Frontal cortex (tissue), 4 donors: ENCODE measurements around the gene HSD17B2. TPM values are rescaled to one million over a fixed set of nuclear protein-coding genes. Genes with fewer than 3 reads are reported as not detected.
A peak's percentile ranks its signal among the peaks of the same experiment; 100 is the strongest.
"Not testable (repeated sequence)": the region's sequence is repeated elsewhere in the genome, so short reads cannot be mapped to it uniquely, and the experiment has no call there.

Source experiments
- DNase-seq, 2 donors: peaks; one replicate each; pipeline ENCODE4 v3.0.0; 2012; ENCODE audit warnings: low spot score in 2 of 2
- FAIRE-seq: peaks from 2 replicates; lab custom pipeline; 2012; peaks lifted over from hg19 to GRCh38; lab: Jason Lieb, UNC
- total RNA-seq: library from RNA; depleted of rRNA; stranded (reverse); fragments of >200 nt; gene quantifications from one replicate; pipeline ENCODE4 v1.2.3, GENCODE V29; 2014
- donor health status: control.
- donor health status: control.
- donor health status: control.

Gene HSD17B2
- total RNA-seq, 1 donor from 2014 or later: under 0.01 TPM

GRCh38 chr16:82113741-82114140, 78.7 kb downstream of the HSD17B2 start:
- DNase-seq: no peak
- FAIRE-seq: no peak

DNA sequence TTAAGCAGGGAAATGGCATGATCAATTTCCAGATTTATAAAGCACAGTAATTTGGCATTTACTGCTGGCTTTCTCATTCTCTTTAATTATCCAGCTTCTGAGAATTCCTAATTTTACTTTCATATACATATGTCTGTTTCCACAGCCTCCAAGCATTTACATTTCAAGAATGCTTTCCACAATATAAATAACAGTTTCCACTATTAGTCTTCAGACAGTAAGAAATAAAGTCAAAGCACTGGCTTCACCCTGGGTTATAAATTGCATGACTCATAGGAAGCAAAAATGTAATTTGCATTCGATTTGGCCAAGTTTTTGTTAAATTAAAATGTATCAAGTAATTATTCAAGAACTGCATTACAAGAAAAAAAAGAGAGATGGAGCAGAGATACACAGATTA, 81.5 kb downstream of the HSD17B2 start:
- no peak for DNase-seq
- no peak for FAIRE-seq

DNA sequence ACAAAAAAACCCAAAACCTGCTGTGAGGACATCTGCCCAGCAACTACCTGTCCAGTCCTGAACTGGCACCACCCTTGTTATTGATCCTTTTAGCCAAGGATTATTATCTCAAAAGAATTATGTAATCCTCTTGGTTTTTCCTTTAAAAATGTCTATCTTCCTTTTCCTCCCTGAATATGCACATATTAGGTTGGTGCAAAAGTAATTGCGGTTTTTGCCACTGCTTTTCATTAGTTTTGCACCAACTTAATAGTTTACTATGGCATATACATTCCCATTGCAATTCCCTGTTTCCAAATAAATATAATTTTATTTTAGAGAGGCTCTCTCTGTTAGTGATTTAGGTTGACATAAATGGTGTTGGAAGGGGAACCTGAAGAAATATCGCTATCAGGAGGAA, 83.7 kb downstream of the HSD17B2 start:
- FAIRE-seq (no peak), DNase-seq (no peak)

DNA sequence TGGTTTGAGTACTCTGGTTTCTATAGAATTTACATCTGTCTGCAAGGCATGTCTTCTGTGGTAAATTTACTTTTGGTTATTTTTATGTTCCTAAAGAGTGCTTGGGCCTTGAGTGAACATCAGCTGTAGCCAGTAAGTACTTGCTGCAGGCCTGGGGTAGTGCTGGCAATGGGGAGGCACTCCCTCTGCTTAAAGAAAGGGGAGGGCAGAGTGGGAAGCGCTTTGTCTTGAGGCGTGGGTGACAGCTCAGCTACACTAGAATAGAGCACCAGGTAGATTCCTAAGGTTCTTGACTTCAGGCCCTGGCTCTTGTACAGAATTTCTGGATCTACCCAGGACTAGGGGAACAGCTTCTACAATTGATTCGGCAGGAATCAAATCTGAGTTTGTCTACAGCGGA, 84.4 kb downstream of the HSD17B2 start:
- FAIRE-seq (no peak), DNase-seq (no peak)

GRCh38 chr16:82124651-82125050, 89.6 kb downstream of the HSD17B2 start:
- DNase-seq (no peak), FAIRE-seq (no peak)

DNA sequence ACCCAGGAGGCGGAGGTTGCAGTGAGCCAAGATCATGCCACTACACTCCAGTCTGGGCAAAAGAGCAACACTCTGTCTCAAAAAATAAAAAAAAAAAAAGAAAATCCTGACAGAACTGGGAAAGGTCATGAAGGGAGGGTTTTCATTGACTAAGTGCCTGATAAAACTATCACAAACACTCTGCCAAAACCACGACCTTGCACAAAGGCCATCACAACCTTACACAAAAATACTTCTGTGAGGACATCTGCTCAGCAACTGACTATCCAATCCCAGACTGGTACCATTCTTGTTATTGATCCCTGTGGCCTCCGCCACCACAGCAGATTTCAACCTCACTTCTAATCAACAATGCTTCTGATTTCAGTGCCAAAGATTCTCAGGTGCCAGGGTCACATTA, 94.8 kb downstream of the HSD17B2 start:
- no peak for FAIRE-seq

GRCh38 chr16:82133798-82134197, 98.7 kb downstream of the HSD17B2 start:
- FAIRE-seq (no peak), DNase-seq (no peak)

More for the DNA sequence above, 94.8 kb downstream of the HSD17B2 start:
- no peak for DNase-seq

- FAIRE-seq: no peak
- no peak for DNase-seq
These were observed 99.8 kb downstream of the HSD17B2 start for GRCh38 chr16:82134846-82135245.

DNA sequence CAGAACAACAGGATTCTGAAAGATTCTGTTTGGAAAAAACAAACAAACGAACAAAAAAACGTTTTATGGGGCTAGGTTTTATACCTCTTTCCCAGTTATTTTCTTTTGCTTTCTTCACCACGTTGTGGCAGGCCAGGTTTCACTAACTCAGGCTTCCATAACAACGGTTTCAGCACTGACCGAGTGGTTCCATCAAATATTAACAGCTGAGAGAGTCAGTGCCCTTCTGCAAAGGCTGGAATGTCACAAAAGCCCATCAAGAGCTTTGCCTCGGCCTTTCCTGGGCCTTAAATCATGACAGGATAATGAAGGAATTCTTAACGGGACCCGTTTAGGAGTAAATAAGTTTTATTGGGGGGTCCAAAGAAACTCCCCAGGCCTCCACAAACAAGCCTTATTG, 100.8 kb downstream of the HSD17B2 start:
- FAIRE-seq: no peak
- DNase-seq: no peak

DNA sequence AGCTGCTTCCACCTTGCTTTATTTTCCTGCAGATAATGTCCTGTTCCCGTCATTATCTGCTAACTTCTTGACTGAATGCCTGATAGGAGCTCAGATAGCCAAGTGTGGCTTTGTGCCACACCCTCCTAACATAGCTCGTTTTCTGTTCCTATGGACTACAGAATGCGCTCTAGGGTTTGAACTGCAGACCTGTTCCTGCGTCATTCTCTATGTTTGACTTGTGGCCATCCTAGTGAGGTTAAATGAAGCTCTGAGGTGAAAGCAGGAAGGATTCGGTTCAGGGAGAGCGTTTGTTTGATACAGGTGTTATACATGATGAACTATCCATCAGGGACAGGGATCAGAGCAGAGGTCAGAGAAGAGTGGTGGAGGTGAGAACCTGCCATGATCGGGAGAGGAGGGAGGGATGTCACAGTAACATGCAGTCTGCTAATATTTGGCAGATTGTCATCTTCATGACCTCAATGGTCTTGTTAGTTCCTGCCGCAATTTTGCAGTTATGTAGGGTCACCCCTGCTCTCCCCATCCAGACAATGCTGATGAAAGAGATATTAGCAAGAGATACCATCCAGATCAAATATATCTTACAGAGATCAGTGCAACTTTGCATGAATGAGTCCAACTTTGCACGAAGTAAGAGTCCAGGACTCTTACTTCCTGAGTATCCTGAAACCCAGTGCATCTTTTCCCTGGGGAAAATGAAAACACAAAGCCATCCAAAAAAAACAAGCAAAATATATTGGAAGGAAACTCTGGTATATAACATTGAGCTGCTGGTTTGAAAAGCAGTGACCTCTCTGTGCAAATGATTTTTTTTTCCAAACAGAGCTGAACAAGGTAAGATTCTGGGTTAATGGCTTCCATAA, 102.1 kb downstream of the HSD17B2 start:
- FAIRE-seq (no peak), DNase-seq (no peak)

- DNase-seq (no peak), FAIRE-seq (no peak)
These were observed 102.7 kb downstream of the HSD17B2 start for GRCh38 chr16:82137822-82138167.

DNA sequence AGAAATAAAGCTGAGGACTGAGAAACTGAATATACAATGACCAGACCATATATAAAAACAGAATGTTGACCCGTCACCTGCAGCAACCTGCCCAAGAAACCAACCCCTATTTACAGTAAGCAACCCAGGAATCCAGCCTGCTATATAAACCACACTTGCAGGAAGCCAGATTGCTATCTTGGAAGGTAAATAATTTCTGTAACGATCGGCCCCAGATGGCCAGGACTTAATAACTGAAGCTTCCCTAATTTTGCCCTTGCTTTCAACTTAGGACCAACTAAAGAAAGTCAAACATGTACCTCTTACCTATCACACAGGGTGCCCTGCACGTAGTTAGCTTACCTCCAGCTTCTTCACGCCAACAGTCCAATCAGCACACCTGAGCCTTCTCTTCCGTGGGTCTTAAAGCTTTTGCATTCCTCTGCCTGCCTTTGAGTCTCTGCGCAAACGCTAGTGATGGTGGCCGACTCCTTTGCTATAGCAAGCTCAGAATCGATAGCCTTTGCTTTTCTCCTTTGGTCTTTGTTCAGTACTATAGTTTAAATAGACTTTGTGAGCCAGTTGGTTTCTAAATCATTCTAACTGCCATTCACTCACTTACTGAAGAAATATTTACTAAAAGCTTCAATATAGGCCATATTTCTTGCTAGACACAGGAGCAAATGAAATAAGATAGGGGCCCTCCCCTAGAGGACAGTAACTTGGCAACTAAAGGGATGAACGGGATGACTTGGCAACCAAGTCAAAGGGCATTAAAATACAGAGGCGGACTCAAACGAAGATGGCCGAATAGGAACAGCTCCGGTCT, 103.6 kb downstream of the HSD17B2 start:
- DNase-seq: no peak
- FAIRE-seq: no peak

GRCh38 chr16:82139286-82139571, 104.2 kb downstream of the HSD17B2 start:
- not testable (repeated sequence) for FAIRE-seq, DNase-seq

- no peak for DNase-seq
These were observed 111.5 kb downstream of the HSD17B2 start for GRCh38 chr16:82146556-82146955.

DNA sequence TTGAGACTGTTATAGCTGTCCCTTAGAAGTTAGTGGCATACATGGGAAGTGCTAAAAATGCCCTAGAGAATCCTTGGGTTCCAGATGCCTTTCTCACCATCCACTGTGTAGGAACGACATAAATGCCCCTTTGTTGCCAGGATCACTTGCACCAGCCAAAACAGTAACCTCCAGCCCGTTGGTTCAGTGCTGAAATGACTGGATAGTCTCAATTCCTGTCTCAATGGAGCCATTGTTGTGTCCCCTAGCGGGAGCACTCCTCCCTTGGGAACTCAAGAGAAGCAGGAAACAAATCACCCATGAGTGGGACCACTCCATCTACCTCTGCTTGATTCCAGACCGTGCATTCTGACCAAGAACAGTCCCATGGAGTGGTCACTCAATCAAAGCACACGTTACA, 111.9 kb downstream of the HSD17B2 start:
- no peak for FAIRE-seq

More at GRCh38 chr16:82146556-82146955, 111.5 kb downstream of the HSD17B2 start:
- no peak for FAIRE-seq

DNA sequence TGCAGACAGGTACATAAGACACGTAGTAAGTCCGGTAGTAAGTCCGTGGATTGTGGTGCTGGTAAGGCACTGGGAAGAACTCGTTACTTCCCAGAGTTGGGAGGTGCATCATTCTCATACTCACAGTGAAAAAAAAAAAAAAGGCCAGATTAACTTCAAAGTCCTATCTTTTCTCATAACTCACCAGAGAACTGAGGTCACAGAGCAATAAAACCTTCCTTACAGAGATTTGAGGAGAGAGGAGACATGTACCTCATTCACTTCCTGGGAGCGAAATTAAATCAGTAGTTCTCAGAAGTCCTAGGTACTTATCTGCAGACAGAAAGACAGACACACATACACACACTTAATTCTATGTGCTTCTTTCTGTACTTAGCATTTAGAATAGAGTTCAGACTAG, 112.5 kb downstream of the HSD17B2 start:
- DNase-seq: no peak
- FAIRE-seq: no peak

More for the DNA sequence above, 111.9 kb downstream of the HSD17B2 start:
- DNase-seq: peak; percentile 19 to 34

Other genes starting within 250 kb of the HSD17B2 start
- gene SDR42E1, start 23.8 kb upstream of the HSD17B2 start, total RNA-seq: 0.41 TPM
- 34.6 TPM for gene MPHOSPH6, start 135.0 kb downstream of the HSD17B2 start, total RNA-seq